Sigmoid colon (tissue), 7 donors: Measurements from ENCODE around the gene PAM16. TPM values are rescaled to one million over a fixed set of nuclear protein-coding genes. Genes with fewer than 3 reads are reported as not detected.

Experiments used
- DNase-seq: peaks from one replicate; pipeline ENCODE4 v3.0.0-alpha.2; 2019
- H3K27ac ChIP-seq, 4 donors: fragments of 200-600 bp; sonication (generic); one replicate each; pipeline ENCODE4 v1.5.1; 2016 to 2019; ENCODE audit warnings: mild to moderate bottlenecking in 1 of 4
- H3K27me3 ChIP-seq, 3 donors: fragments of 200-600 bp; sonication (generic); one replicate each; pipeline ENCODE4 v1.5.1; 2019; ENCODE audit warnings: mild to moderate bottlenecking in 1 of 3
- H3K36me3 ChIP-seq, 4 donors: fragments of 200-600 bp; sonication (generic); one replicate each; pipeline ENCODE4 v1.5.1; 2016 to 2019
- H3K4me1 ChIP-seq, 4 donors: fragments of 200-600 bp; sonication (generic); one replicate each; pipeline ENCODE4 v1.5.1; 2017 to 2019
- H3K4me3 ChIP-seq, 4 donors: fragments of 200-600 bp; sonication (generic); one replicate each; pipeline ENCODE4 v1.5.1; 2017 to 2019; ENCODE audit warnings: mild to moderate bottlenecking in 2 of 4, moderate library complexity in 1 of 4
- H3K9me3 ChIP-seq, 4 donors: fragments of 200-600 bp in 3 of 4; sonication (generic) in 3 of 4; one replicate each; pipeline versions ENCODE4 v1.5.1 to v1.6.1; 2013 to 2019
- EP300 ChIP-seq, 4 donors: sonication (generic); formaldehyde crosslinking; IDR thresholded peaks; one replicate each; pipeline ENCODE4 v1.6.1; 2017; ENCODE audit warnings: antibody characterized with exemption in 4 of 4
- POLR2A ChIP-seq, 2 donors: fragments of 450-650 bp; IDR thresholded peaks; one replicate each; pipeline ENCODE4 v1.6.1; 2016; ENCODE audit warnings: antibody characterized with exemption in 2 of 2, mild to moderate bottlenecking in 2 of 2, moderate library complexity in 2 of 2
- POLR2AphosphoS5 ChIP-seq, 4 donors: sonication (generic); formaldehyde crosslinking; IDR thresholded peaks; one replicate each; pipeline ENCODE4 v1.6.1; 2017; ENCODE audit warnings: antibody characterized with exemption in 4 of 4
- WGBS, 2 donors: extraction: QIAGEN DNeasy Blood & Tissue Kit; methylation state at CpG; one replicate each; pipeline ENCODE4 v1.1.7; 2013; 5-methylcytosine and 5-hydroxymethylcytosine counted together
- intact Hi-C: fragments of 100-400 bp; cut with DNase I; formaldehyde crosslinking; loops from one replicate; pipeline ENCODE4 v1.15.1; 2023
- polyA plus RNA-seq, 3 donors: library from polyadenylated mRNA; stranded (reverse); fragments of 200-250 nt; gene quantifications; one replicate each; pipeline ENCODE4 v1.2.3, GENCODE V29; 2013
- total RNA-seq, 4 donors: library from RNA; depleted of rRNA; stranded (reverse); fragments of >200 nt; gene quantifications; one replicate each; pipeline ENCODE4 v1.1.0, GENCODE V29; 2016
- TF ChIP-seq, protein P1 (sequence below), 4 experiments: fragments of 450-650 bp in 3 of 4; fragments of 200-600 bp in 1 of 4; IDR thresholded peaks; one replicate each; pipeline ENCODE4 v1.5.1; 2016 to 2019; ENCODE audit warnings: antibody characterized with exemption in 4 of 4, mild to moderate bottlenecking in 3 of 4, moderate library complexity in 2 of 4
- donor health status: healthy with polysubstance abuse.
- donor health status: Bipolar disorder and iron deficiency.
- donor health status: healthy.

Gene PAM16
- total and polyA plus RNA-seq, 7 donors = 36.0 to 57.0 (median 49.0) TPM

DNA sequence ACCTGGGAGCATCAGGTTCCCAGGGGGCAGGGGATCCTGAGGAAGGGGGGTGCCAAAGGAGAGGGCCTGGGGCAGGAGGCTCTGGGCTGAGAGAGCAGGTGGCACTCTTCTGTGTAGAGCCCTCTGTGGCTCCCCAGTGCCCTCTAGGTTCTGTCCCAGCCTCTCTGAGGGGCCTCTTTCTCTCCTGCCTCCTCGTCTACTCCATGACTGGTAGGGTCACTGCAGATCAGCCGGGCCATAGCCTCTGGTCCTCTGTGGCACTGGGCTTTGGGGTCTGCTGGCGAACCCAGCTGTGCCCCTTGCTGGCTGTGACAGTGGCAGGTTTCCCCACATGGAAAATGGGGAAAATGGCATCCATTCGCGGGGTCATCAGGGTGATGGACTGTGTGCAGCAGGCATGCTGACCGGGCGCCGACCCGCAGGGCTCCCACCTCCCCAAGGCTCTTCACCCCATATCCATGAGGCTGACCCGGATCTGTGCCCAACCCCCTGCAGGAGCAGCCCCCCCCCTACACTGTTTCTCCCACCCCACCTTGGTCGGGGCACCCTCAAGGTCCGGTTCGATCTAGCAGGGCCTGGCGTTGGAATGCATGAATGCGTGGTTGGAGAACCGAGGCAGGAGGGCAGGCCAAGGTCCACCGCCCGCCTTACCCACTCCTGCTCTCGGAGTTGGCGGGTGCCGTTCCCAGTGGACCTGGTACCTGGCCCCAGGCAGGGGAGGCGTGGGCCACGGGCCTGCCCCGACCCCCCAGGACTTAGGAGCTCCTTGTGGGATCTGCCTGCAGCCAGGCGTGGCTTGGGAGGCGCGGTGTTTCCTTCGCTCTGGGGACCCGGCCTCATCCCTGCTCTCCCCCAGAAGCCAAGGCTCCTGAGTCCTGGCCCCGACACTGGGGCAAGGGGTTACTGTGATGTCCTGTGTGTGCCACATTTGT is 28.7 kb downstream of the PAM16 start:
- H3K27me3 ChIP-seq = no peaks in the 10 kb centered on the region
- peaks cover 2 to 90% (median 83%) of the 10 kb centered on the region in 4 donors for H3K4me1 ChIP-seq
- no peak overlapping the region for H3K4me3 ChIP-seq
- H3K27ac ChIP-seq = peak overlapping the region; percentile 83 to 95 (median 86)
- TF ChIP-seq POLR2A (IDR thresholded peaks at IDR 0.05) = no peak
- no peak for TF ChIP-seq EP300 (IDR thresholded peaks at IDR 0.05)
- peak; percentile 63 for DNase-seq
- no peaks in the 10 kb centered on the region for H3K36me3 ChIP-seq
- intact Hi-C loops = no loop called here
- no peaks in the 10 kb centered on the region for H3K9me3 ChIP-seq
- 80 to 85% methylated on average over 30 of the region's 30 CpGs for WGBS, 2 donors

- peaks cover 2 to 92% (median 85%) of the 10 kb centered on the region in 4 donors for H3K4me1 ChIP-seq
- no peaks in the 10 kb centered on the region for H3K36me3 ChIP-seq
- H3K4me3 ChIP-seq = no peak overlapping the region
- H3K27me3 ChIP-seq = no peaks in the 10 kb centered on the region
- intact Hi-C loops = no loop called here
- no peaks in the 10 kb centered on the region for H3K9me3 ChIP-seq
- WGBS, 2 donors = 84 to 92% methylated on average over 19 of the region's 19 CpGs
- peak overlapping the region; percentile 90 to 98 (median 96) for H3K27ac ChIP-seq
- no peak for TF ChIP-seq POLR2AphosphoS5 (IDR thresholded peaks at IDR 0.05)
- TF ChIP-seq, protein P1, sequence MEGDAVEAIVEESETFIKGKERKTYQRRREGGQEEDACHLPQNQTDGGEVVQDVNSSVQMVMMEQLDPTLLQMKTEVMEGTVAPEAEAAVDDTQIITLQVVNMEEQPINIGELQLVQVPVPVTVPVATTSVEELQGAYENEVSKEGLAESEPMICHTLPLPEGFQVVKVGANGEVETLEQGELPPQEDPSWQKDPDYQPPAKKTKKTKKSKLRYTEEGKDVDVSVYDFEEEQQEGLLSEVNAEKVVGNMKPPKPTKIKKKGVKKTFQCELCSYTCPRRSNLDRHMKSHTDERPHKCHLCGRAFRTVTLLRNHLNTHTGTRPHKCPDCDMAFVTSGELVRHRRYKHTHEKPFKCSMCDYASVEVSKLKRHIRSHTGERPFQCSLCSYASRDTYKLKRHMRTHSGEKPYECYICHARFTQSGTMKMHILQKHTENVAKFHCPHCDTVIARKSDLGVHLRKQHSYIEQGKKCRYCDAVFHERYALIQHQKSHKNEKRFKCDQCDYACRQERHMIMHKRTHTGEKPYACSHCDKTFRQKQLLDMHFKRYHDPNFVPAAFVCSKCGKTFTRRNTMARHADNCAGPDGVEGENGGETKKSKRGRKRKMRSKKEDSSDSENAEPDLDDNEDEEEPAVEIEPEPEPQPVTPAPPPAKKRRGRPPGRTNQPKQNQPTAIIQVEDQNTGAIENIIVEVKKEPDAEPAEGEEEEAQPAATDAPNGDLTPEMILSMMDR (IDR thresholded peaks at IDR 0.05) = no peak
- peak; percentile 66 for DNase-seq
These were observed 29.6 kb downstream of the PAM16 start for GRCh38 chr16:4321286-4322120.

- peak; percentile 65 for DNase-seq
- WGBS, 2 donors = 65 to 75% methylated on average over 16 of the region's 16 CpGs
- H3K27me3 ChIP-seq = no peaks in the 10 kb centered on the region
- H3K27ac ChIP-seq = peak overlapping the region; percentile 90 to 98 (median 96)
- intact Hi-C loops = no loop called here
- H3K9me3 ChIP-seq = no peaks in the 10 kb centered on the region
- H3K36me3 ChIP-seq = no peaks in the 10 kb centered on the region
- TF ChIP-seq POLR2A (IDR thresholded peaks at IDR 0.05) = no peak
- no peak for TF ChIP-seq EP300 (IDR thresholded peaks at IDR 0.05)
- TF ChIP-seq POLR2AphosphoS5 (IDR thresholded peaks at IDR 0.05) = no peak
- TF ChIP-seq, protein P1 (IDR thresholded peaks at IDR 0.05) = no peak
- H3K4me3 ChIP-seq = no peak overlapping the region
- H3K4me1 ChIP-seq = peaks cover 2 to 93% (median 86%) of the 10 kb centered on the region in 4 donors
These were observed 30.5 kb downstream of the PAM16 start for GRCh38 chr16:4320571-4321137.

- Histone ChIP-seq H3K36me3 (no peaks in the 10 kb centered on the region), H3K27me3 (no peaks in the 10 kb centered on the region), H3K4me3 (no peak overlapping the region), H3K4me1 (peaks cover 2 to 89% (median 82%) of the 10 kb centered on the region in 4 donors), H3K27ac (peak overlapping the region; percentile 90 to 98 (median 96)), H3K9me3 (no peaks in the 10 kb centered on the region)
- TF ChIP-seq POLR2A (IDR thresholded peaks at IDR 0.05) (no peak), EP300 (IDR thresholded peaks at IDR 0.05) (no peak), POLR2AphosphoS5 (IDR thresholded peaks at IDR 0.05) (no peak)
- TF ChIP-seq, protein P1 (IDR thresholded peaks at IDR 0.05) = no peak
- 41 to 61% methylated on average over 37 of the region's 37 CpGs for WGBS, 2 donors
- intact Hi-C loops = no loop called here
- peak; percentile 76 for DNase-seq
These were observed 31.4 kb downstream of the PAM16 start for GRCh38 chr16:4319454-4320421.
